ENCODE data around the gene ERG.

Gene ERG

DNA sequence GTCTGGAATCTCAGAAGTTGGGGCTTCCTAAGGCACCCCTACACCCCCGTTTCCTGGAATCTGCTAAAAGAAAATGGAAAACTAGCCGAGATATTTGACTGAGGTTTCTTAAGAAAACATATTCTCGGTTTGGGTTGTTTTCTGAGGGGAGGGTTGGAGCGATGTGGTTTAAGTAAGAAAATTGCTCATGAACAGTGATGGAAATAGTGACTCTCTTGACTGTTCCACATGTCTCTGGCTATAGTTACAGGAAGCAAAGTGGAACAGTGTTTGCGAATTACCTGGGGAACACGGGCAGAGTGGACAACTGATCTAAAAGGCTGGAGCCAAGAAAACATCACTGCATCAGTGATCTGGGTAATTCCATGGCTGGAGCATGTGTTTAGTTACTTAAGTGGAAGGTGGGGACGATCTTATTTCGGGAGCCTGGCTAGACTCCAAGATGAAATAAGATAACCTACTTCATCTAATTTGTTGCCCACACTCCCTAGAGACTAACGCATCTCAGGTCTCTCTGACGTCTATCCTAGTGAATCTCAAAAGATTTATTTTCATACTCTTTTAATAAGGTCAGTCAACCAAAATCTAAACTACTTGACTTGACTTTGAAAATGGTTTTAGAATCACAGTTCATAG lies 149.0 kb downstream of the ERG start:
- no peak for DNase-seq (ENCODE audit: low read depth)
- TF ChIP-seq, protein P1, sequence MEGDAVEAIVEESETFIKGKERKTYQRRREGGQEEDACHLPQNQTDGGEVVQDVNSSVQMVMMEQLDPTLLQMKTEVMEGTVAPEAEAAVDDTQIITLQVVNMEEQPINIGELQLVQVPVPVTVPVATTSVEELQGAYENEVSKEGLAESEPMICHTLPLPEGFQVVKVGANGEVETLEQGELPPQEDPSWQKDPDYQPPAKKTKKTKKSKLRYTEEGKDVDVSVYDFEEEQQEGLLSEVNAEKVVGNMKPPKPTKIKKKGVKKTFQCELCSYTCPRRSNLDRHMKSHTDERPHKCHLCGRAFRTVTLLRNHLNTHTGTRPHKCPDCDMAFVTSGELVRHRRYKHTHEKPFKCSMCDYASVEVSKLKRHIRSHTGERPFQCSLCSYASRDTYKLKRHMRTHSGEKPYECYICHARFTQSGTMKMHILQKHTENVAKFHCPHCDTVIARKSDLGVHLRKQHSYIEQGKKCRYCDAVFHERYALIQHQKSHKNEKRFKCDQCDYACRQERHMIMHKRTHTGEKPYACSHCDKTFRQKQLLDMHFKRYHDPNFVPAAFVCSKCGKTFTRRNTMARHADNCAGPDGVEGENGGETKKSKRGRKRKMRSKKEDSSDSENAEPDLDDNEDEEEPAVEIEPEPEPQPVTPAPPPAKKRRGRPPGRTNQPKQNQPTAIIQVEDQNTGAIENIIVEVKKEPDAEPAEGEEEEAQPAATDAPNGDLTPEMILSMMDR (conservative IDR thresholded peaks at IDR 0.05; ENCODE audit: low read depth, low read length), result no peak

DNA sequence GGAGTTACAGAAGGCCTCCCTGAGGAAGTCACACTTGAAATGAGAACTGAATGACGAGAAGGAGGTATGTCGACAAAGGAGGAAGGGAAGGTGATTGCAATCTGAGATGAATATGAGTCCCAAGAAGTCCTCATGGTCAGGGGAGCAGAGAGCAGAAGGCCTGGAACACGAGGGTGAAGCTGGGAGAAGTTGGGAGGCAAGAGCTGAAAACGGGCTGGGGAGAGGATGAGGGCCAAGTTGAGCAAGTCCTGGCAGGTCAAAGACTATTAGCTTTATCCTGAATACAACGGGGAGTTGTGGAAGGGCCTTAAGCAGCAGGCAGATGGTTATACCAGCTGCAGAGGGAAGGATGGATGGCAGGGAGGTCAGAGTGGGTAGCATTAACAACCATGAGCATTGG lies 152.0 kb downstream of the ERG start:
- TF ChIP-seq, protein P1 (conservative IDR thresholded peaks at IDR 0.05; ENCODE audit: low read depth, low read length), result no peak
- H3K4me3 ChIP-seq (ENCODE audit: low read length), result no peak overlapping the region
- DNase-seq (ENCODE audit: low read depth), result no peak

More for the DNA sequence above, 149.0 kb downstream of the ERG start:
- H3K4me3 ChIP-seq (ENCODE audit: low read length), result no peak overlapping the region

DNA sequence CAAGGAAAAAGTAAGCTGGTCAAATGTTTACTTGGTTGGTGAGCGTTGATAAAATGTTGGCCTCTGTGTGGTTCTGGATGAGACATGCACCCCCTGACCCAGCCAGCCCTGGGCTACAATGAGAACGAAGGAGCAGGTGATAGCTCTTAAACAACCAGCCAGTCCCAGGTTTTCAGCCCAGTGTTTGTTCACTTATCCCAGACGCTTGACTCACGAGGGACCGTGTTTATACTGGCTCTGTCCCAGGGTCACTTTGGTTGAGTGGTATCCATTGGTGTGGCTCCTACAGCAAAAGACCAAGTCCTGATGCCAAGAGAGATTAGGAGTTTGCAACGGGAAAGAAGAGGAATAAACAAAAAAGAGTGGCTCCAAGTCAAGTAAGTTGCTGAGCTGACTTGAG lies 154.6 kb downstream of the ERG start:
- TF ChIP-seq, protein P1 (conservative IDR thresholded peaks at IDR 0.05; ENCODE audit: low read depth, low read length), result no peak
- no peak overlapping the region for H3K4me3 ChIP-seq (ENCODE audit: low read length)
- peak; percentile 73 for DNase-seq (ENCODE audit: low read depth)

DNA sequence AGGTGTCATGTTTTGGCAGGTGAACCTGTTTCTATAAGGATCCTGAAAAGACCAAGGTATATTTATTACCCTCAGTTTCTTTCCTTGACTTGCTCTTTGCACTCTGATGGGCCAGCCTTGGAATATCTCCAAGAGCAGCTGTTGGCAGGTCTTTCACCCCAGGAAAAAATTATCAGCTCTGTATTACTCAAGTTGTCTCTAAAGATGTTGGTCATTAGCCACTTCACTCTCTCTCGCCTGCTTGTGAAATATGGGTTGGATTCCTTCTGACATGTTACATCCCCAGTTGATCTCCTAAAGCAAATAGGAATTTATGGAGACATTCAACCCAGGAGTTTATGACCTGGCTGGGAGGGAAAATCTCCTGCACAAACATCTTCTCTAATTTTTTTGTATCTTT lies 155.5 kb downstream of the ERG start:
- H3K4me3 ChIP-seq (ENCODE audit: low read length), result no peak overlapping the region
- DNase-seq (ENCODE audit: low read depth), result no peak

DNA sequence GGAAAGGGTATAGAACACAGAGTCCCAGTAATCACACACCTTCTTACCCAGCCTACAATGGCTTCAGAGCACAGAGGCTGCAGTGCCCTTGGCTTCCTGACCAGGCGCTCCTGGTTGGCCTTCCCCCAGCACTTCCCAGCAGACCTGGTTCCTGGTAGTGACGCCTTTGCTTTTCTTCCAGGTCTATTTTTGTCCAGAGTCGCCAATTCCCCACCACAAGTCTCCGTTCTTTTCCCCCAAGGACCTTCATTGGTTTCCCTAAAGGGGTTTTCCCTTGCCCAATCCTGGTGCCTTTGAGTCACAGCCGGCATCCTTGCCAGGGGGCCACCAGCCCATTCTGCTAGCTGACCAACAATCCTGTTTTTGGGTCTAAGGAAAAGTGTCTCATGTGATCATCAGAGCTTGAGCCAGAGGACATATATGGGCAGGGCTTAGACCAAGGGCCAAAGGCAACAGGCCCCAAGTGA lies 156.7 kb downstream of the ERG start:
- no peak for DNase-seq (ENCODE audit: low read depth)
- no peak overlapping the region for H3K4me3 ChIP-seq (ENCODE audit: low read length)
- TF ChIP-seq, protein P1 (conservative IDR thresholded peaks at IDR 0.05; ENCODE audit: low read depth, low read length), result no peak

More for the DNA sequence above, 155.5 kb downstream of the ERG start:
- TF ChIP-seq, protein P1 (conservative IDR thresholded peaks at IDR 0.05; ENCODE audit: low read depth, low read length), result no peak

DNA sequence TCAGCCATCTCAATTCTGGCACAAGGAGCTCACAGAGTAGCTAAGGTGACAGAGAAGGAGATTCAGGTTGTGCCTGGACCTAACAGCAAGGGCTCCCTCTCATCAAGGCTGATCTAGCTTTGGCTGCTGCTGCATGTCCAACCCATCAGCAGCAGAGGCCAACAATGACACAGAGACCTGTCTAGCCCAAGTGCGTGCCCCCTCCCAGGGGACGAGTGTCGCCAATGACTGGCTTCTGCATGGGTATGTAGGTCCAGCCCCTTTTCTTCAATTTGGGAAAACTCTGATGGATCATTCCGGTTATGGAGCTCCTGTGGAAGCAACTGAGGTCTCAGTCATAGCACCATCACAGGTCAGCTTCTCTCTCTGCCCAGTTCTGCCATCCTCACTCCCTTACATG lies 158.1 kb downstream of the ERG start:
- TF ChIP-seq, protein P1 (conservative IDR thresholded peaks at IDR 0.05; ENCODE audit: low read depth, low read length), result no peak
- H3K4me3 ChIP-seq (ENCODE audit: low read length), result no peak overlapping the region
- no peak for DNase-seq (ENCODE audit: low read depth)

DNA sequence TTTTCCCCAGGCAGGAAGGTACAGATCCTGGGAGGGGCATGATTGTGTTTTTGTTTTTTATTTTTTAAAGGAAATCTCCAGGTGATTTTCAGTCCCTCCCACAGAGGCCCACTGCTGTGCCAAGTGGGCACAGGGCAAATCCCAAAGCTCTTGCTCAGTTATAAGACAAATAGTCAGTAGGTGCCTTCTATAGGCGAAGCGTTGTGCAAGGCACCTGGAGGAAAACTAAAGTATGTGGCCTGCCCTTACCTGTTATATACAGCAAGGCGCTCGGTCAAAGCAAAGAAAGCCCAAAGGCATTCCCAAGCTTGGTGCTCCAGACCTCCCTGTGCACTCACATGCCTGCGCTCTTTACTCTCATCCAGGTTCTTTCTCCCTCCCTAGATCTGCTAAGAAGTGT lies 160.5 kb downstream of the ERG start:
- TF ChIP-seq, protein P1 (conservative IDR thresholded peaks at IDR 0.05; ENCODE audit: low read depth, low read length), result no peak
- no peak for DNase-seq (ENCODE audit: low read depth)
- H3K4me3 ChIP-seq (ENCODE audit: low read length), result no peak overlapping the region

All from retinal pigment epithelial cell (primary cell).